Endothelial cell of umbilical vein (primary cell): ENCODE data around the gene RPL41. TPM values are rescaled to one million over a fixed set of nuclear protein-coding genes. Genes with fewer than 3 reads are reported as not detected.

Source experiments
- BruUV-seq: library from RNA; stranded (reverse); fragments of 400-500 nt; replicated peaks from 2 replicates; lab custom pipeline; 2021; lab: Mats Ljungman, UMichigan
- CTCF ChIA-PET: fragments of 300-600, 350-600 bp; sonication (Branson Sonifier 250); formaldehyde crosslinking; loops from one replicate; lab custom pipeline; 2021; ENCODE audit warnings: antibody characterized with exemption, inconsistent platforms; lab: Charles Lee
- POLR2A ChIA-PET: fragments of 300-600, 350-600 bp; sonication (Branson Sonifier 250); formaldehyde crosslinking; loops from one replicate; lab custom pipeline; 2021; ENCODE audit warnings: antibody characterized with exemption, inconsistent platforms; lab: Charles Lee
- DNase-seq: peaks from one replicate; pipeline ENCODE4 v3.0.0-alpha.2; 2011; ENCODE audit warnings: low read depth, low spot score
- FAIRE-seq: peaks from 2 replicates; lab custom pipeline; 2011; peaks lifted over from hg19 to GRCh38; lab: Jason Lieb, UNC
- H2AFZ ChIP-seq: 2 replicates; pipeline ENCODE4 v1.6.0; 2012; ENCODE audit warnings: low read depth, low read length, control low read depth, inconsistent platforms
- H3K27ac ChIP-seq: 2 replicates; pipeline ENCODE4 v1.5.1; 2011; ENCODE audit warnings: low read depth, mild to moderate bottlenecking, control low read depth, low read length, moderate library complexity; ENCODE audit not compliant: insufficient read depth
- H3K27me3 ChIP-seq, 2 experiments: 2 replicates each; pipeline versions ENCODE4 v1.6.0 to v1.6.1; 2011; ENCODE audit warnings: low read length in 2 of 2, mixed read lengths in 1 of 2; ENCODE audit not compliant: control insufficient read depth in 2 of 2, insufficient read depth in 2 of 2
- H3K36me3 ChIP-seq, 2 experiments: 2 replicates in 1 of 2; 3 replicates in 1 of 2; pipeline ENCODE4 v1.5.1; 2011; ENCODE audit warnings: low read length in 2 of 2, mild to moderate bottlenecking in 1 of 2, moderate library complexity in 1 of 2; ENCODE audit not compliant: control insufficient read depth in 2 of 2, insufficient read depth in 2 of 2; ENCODE audit errors: extremely low read depth in 1 of 2
- H3K4me1 ChIP-seq: 3 replicates; pipeline ENCODE4 v1.5.1; 2011; ENCODE audit warnings: mild to moderate bottlenecking, low read length; ENCODE audit not compliant: control insufficient read depth, insufficient read depth; ENCODE audit errors: extremely low read depth
- H3K4me2 ChIP-seq: 2 replicates; pipeline ENCODE4 v1.6.1; 2011; ENCODE audit warnings: low read length, control low read depth, mixed read lengths; ENCODE audit not compliant: insufficient read depth
- H3K4me3 ChIP-seq, 3 experiments: fragments of 200-600 bp in 1 of 3; sonication (generic), shearing (Covaris generic) in 1 of 3; replicated peaks in 1 of 3; 2 replicates each; pipeline ENCODE4 v1.5.1; 2011 to 2016; ENCODE audit warnings: control low read depth in 3 of 3, low read length in 3 of 3, mild to moderate bottlenecking in 2 of 3, inconsistent platforms in 1 of 3, low read depth in 1 of 3, moderate library complexity in 1 of 3; ENCODE audit not compliant: insufficient read depth in 1 of 3
- H3K79me2 ChIP-seq: 2 replicates; pipeline ENCODE4 v1.6.0; 2012; ENCODE audit warnings: low read length, inconsistent platforms; ENCODE audit not compliant: control insufficient read depth, insufficient read depth
- H3K9ac ChIP-seq: replicated peaks from 2 replicates; pipeline ENCODE3; 2011; ENCODE audit warnings: low read length, control low read depth; ENCODE audit not compliant: insufficient read depth; ENCODE audit errors: extremely low read depth
- H3K9me1 ChIP-seq: replicated peaks from 3 replicates; pipeline ENCODE4 v1.6.0; 2011; ENCODE audit warnings: mild to moderate bottlenecking, low read length; ENCODE audit not compliant: control insufficient read depth, insufficient read depth; ENCODE audit errors: extremely low read depth
- H3K9me3 ChIP-seq: replicated peaks from 2 replicates; pipeline ENCODE4 v1.5.1; 2012; ENCODE audit warnings: low read length, inconsistent platforms; ENCODE audit not compliant: control insufficient read depth, insufficient read depth
- H4K20me1 ChIP-seq: replicated peaks from 2 replicates; pipeline ENCODE3; 2011; ENCODE audit warnings: mild to moderate bottlenecking, low read length; ENCODE audit not compliant: control insufficient read depth, insufficient read depth; ENCODE audit errors: extremely low read depth
- CTCF ChIP-seq, 2 donors: IDR thresholded peaks; 1 replicate in 1 of 2; 2 replicates in 1 of 2; pipeline ENCODE4 v1.5.1; 2011; ENCODE audit warnings: low read length in 2 of 2, mild to moderate bottlenecking in 2 of 2, moderate library complexity in 2 of 2, control low read depth in 1 of 2, inconsistent platforms in 1 of 2, low read depth in 1 of 2; ENCODE audit not compliant: insufficient read depth in 1 of 2; ENCODE audit errors: extremely low read depth in 1 of 2
- EZH2 ChIP-seq: IDR thresholded peaks from 2 replicates; pipeline ENCODE4 v1.6.1; 2012; ENCODE audit warnings: borderline replicate concordance, low read depth, mild to moderate bottlenecking, moderate library complexity, low read length, inconsistent platforms; ENCODE audit not compliant: severe bottlenecking
- FOS ChIP-seq: IDR thresholded peaks from 2 replicates; pipeline ENCODE4 v1.6.1; 2011; ENCODE audit warnings: mild to moderate bottlenecking, low read length, moderate library complexity, borderline replicate concordance; ENCODE audit not compliant: insufficient read depth
- GATA2 ChIP-seq: IDR thresholded peaks from 2 replicates; pipeline ENCODE4 v1.7.0; 2011; ENCODE audit warnings: low read depth, mild to moderate bottlenecking, moderate library complexity, mixed read lengths, low read length; ENCODE audit not compliant: insufficient read length, insufficient read depth
- JUN ChIP-seq: IDR thresholded peaks from 2 replicates; pipeline ENCODE4 v1.6.1; 2011; ENCODE audit warnings: borderline replicate concordance, low read depth; ENCODE audit not compliant: insufficient read length, insufficient read depth
- MAX ChIP-seq: IDR thresholded peaks from 2 replicates; pipeline ENCODE4 v1.6.1; 2011; ENCODE audit not compliant: insufficient read depth, insufficient read length
- MYC ChIP-seq: IDR thresholded peaks from one replicate; pipeline ENCODE4 v1.6.1; 2011; ENCODE audit warnings: mild to moderate bottlenecking, low read depth, low read length
- POLR2A ChIP-seq: IDR thresholded peaks from 2 replicates; pipeline ENCODE4 v1.6.1; 2012; ENCODE audit warnings: low read depth, mild to moderate bottlenecking, control low read depth, low read length
- POLR2AphosphoS5 ChIP-seq: IDR thresholded peaks from 2 replicates; pipeline ENCODE4 v1.6.1; 2012; ENCODE audit warnings: low read depth, mild to moderate bottlenecking, control low read depth, low read length, moderate library complexity; ENCODE audit not compliant: insufficient read depth
- dilution Hi-C: fragments of 300-500 bp; cut with MboI; formaldehyde crosslinking; loops from one replicate; pipeline ENCODE4 v1.15.0; 2019; ENCODE audit warnings: low sequenced_read_pairs; ENCODE audit not compliant: extremely low pct_ligation_motif_present
- intact Hi-C: fragments of 100-400 bp; cut with micrococcal nuclease; formaldehyde crosslinking; loops from one replicate; pipeline ENCODE4 v1.10.0; 2022
- polyA plus RNA-seq, 4 experiments: library from polyadenylated mRNA; depleted of rRNA in 3 of 4; stranded (reverse) in 3 of 4; unstranded in 1 of 4; fragments of >200 nt; gene quantifications; 2 replicates each; pipeline versions ENCODE4 v1.2.1 to v1.2.3, GENCODE V29; 2011 to 2012; ENCODE audit warnings: missing spikeins in 1 of 4
- total RNA-seq: library from RNA; stranded (reverse); gene quantifications from 2 replicates; pipeline ENCODE4 v1.2.3, GENCODE V29; 2021

Gene RPL41
- total and polyA plus RNA-seq, 2 donors (not counting 3 experiments of a cell fraction or from before 2014, with no cell fraction given), result 3,212 to 9,990 TPM

GRCh38 chr12:56153678-56154065 lies 37.2 kb downstream of the RPL41 start:
- DNase-seq (no peak), FAIRE-seq (no peak)
- H3K9me1 ChIP-seq, result no peaks in the 10 kb centered on the region
- peaks cover 0 to 7% of the 10 kb centered on the region in 2 experiments for H3K36me3 ChIP-seq
- dilution Hi-C loops (no loop called here), intact Hi-C loops (no loop called here)
- no peak overlapping the region for H3K27ac ChIP-seq
- ChIA-PET CTCF (no interaction called here), POLR2A (no interaction called here)
- H3K4me1 ChIP-seq, result peaks cover 20% of the 10 kb centered on the region
- no peak for TF ChIP-seq FOS
- TF ChIP-seq POLR2A, result no peak
- no peak for TF ChIP-seq JUN
- TF ChIP-seq GATA2, result no peak
- no peak for TF ChIP-seq MYC
- TF ChIP-seq MAX, result no peak
- no peak for TF ChIP-seq EZH2
- no peak for TF ChIP-seq CTCF (IDR thresholded peaks at IDR 0.05; ENCODE audit: extremely low read depth in 1 of 2, insufficient read depth in 1 of 2, low read depth in 1 of 2, low read length in 2 of 2)
- TF ChIP-seq POLR2AphosphoS5, result no peak
- H3K4me2 ChIP-seq, result no peak overlapping the region
- no peak overlapping the region for H2AFZ ChIP-seq
- no peak overlapping the region for H3K9ac ChIP-seq
- H4K20me1 ChIP-seq, result no peaks in the 10 kb centered on the region
- H3K4me3 ChIP-seq, result no peak overlapping the region
- no TSS peak for BruUV-seq
- H3K79me2 ChIP-seq, result peaks cover 10% of the 10 kb centered on the region
- H3K9me3 ChIP-seq, result no peaks in the 10 kb centered on the region
- no peaks in the 10 kb centered on the region for H3K27me3 ChIP-seq
